IMR-90 (cell line): ENCODE data around the gene SPATA31E1. TPM values are rescaled to one million over a fixed set of nuclear protein-coding genes. Genes with fewer than 3 reads are reported as not detected.
"Not testable (repeated sequence)": the region's sequence is repeated elsewhere in the genome, so short reads cannot be mapped to it uniquely, and the experiment has no call there.

Experiments used
- ATAC-seq: fragments of 200-7000 bp; cut with Tn5 transposase; 2 replicates; pipeline ENCODE4 v1.9.1; 2020; ENCODE audit warnings: low read depth, mild to moderate bottlenecking, moderate library complexity
- BruUV-seq: library from RNA; stranded (reverse); fragments of 400-500 nt; replicated peaks from 2 replicates; lab custom pipeline; 2021; lab: Mats Ljungman, UMichigan
- CTCF ChIA-PET: fragments of 300-600 bp; formaldehyde crosslinking; extraction: SDS; loops from one replicate; lab custom pipeline; 2021; ENCODE audit warnings: antibody characterized with exemption; lab: Yijun Ruan, JAX
- POLR2A ChIA-PET: fragments of 300-600 bp; sonication (Branson Sonifier 250); formaldehyde crosslinking; loops from one replicate; lab custom pipeline; 2022; ENCODE audit warnings: antibody characterized with exemption; ENCODE audit not compliant: unreplicated experiment; lab: Charles Lee
- DNase-seq: peaks from one replicate; pipeline ENCODE4 v3.0.0; 2013
- H2AFZ ChIP-seq: replicated peaks from 2 replicates; pipeline ENCODE3; 2013; ENCODE audit warnings: low read length, mild to moderate bottlenecking; ENCODE audit not compliant: poor library complexity
- H2AK5ac ChIP-seq: 2 replicates; pipeline ENCODE4 v1.6.1; 2013; ENCODE audit warnings: low read depth, low read length, inconsistent platforms
- H2AK9ac ChIP-seq: replicated peaks from 2 replicates; pipeline ENCODE3; 2013; ENCODE audit warnings: mild to moderate bottlenecking, low read depth, low read length, moderate library complexity; ENCODE audit not compliant: poor library complexity
- H2BK120ac ChIP-seq: 2 replicates; pipeline ENCODE4 v1.6.1; 2013; ENCODE audit warnings: low read depth, low read length, inconsistent platforms
- H2BK15ac ChIP-seq: 3 replicates; pipeline ENCODE4 v1.6.1; 2013; ENCODE audit warnings: low read depth, low read length, inconsistent platforms
- H2BK20ac ChIP-seq: 2 replicates; pipeline ENCODE4 v1.6.1; 2013; ENCODE audit warnings: low read depth, mild to moderate bottlenecking, inconsistent platforms, low read length, moderate library complexity
- H2BK5ac ChIP-seq: 2 replicates; pipeline ENCODE4 v1.6.1; 2013; ENCODE audit warnings: mild to moderate bottlenecking, low read depth, low read length, inconsistent platforms; ENCODE audit not compliant: poor library complexity, severe bottlenecking
- H3K14ac ChIP-seq: replicated peaks from 2 replicates; pipeline ENCODE4 v1.6.1; 2013; ENCODE audit warnings: low read depth, low read length, inconsistent platforms
- H3K18ac ChIP-seq: 2 replicates; pipeline ENCODE4 v1.6.1; 2013; ENCODE audit warnings: low read depth, low read length, control low read depth
- H3K23ac ChIP-seq: 2 replicates; pipeline ENCODE4 v1.6.1; 2013; ENCODE audit warnings: low read depth, low read length, inconsistent platforms
- H3K27ac ChIP-seq: 2 replicates; pipeline ENCODE4 v1.5.1; 2013; ENCODE audit warnings: mild to moderate bottlenecking, control low read depth, low read length; ENCODE audit not compliant: insufficient read depth
- H3K27me3 ChIP-seq: 2 replicates; pipeline ENCODE4 v1.6.1; 2013; ENCODE audit warnings: low read length; ENCODE audit not compliant: control insufficient read depth, insufficient read depth
- H3K36me3 ChIP-seq: 2 replicates; pipeline ENCODE4 v1.6.1; 2013; ENCODE audit warnings: low read length, mixed read lengths; ENCODE audit not compliant: control insufficient read depth, insufficient read depth
- H3K4ac ChIP-seq: 2 replicates; pipeline ENCODE4 v1.6.1; 2013; ENCODE audit warnings: low read depth, low read length, inconsistent platforms
- H3K4me1 ChIP-seq: 2 replicates; pipeline ENCODE4 v1.6.1; 2013; ENCODE audit warnings: low read length, mixed read lengths; ENCODE audit not compliant: control insufficient read depth, insufficient read depth
- H3K4me2 ChIP-seq: 2 replicates; pipeline ENCODE4 v1.6.1; 2013; ENCODE audit warnings: low read depth, mild to moderate bottlenecking, control low read depth, low read length, moderate library complexity
- H3K4me3 ChIP-seq: 2 replicates; pipeline ENCODE4 v1.5.1; 2013; ENCODE audit warnings: low read depth, mild to moderate bottlenecking, control low read depth, low read length, moderate library complexity; ENCODE audit not compliant: insufficient read depth
- H3K56ac ChIP-seq: 2 replicates; pipeline ENCODE4 v1.6.1; 2013; ENCODE audit warnings: low read length, inconsistent platforms; ENCODE audit not compliant: insufficient read depth; ENCODE audit errors: extremely low read depth
- H3K79me1 ChIP-seq, 2 experiments: 2 replicates each; pipeline ENCODE4 v1.6.1; 2013; ENCODE audit warnings: low read length in 2 of 2, inconsistent platforms in 1 of 2, low read depth in 1 of 2
- H3K9ac ChIP-seq: 2 replicates; pipeline ENCODE4 v1.6.1; 2013; ENCODE audit warnings: low read depth, low read length, control low read depth
- H3K9me1 ChIP-seq: 2 replicates; pipeline ENCODE4 v1.6.1; 2013; ENCODE audit warnings: low read length, inconsistent platforms; ENCODE audit not compliant: insufficient read depth
- H3K9me3 ChIP-seq: 2 replicates; pipeline ENCODE4 v1.6.1; 2013; ENCODE audit warnings: low read length; ENCODE audit not compliant: control insufficient read depth, insufficient read depth
- H4K20me1 ChIP-seq: 2 replicates; pipeline ENCODE4 v1.6.1; 2013; ENCODE audit warnings: low read length, inconsistent platforms; ENCODE audit not compliant: insufficient read depth
- H4K5ac ChIP-seq: 2 replicates; pipeline ENCODE4 v1.6.1; 2013; ENCODE audit warnings: mild to moderate bottlenecking, low read depth, low read length, control low read depth
- H4K8ac ChIP-seq, 2 experiments: 2 replicates each; pipeline ENCODE4 v1.6.1; 2013; ENCODE audit warnings: low read depth in 2 of 2, low read length in 2 of 2, control low read depth in 1 of 2, inconsistent platforms in 1 of 2
- H4K91ac ChIP-seq: 2 replicates; pipeline ENCODE4 v1.6.1; 2013; ENCODE audit warnings: low read depth, low read length, inconsistent platforms; ENCODE audit not compliant: insufficient read depth
- WGBS, 2 experiments: methylation state at CpG; one replicate each; pipeline versions ENCODE4 v1.1.5 to v1.1.7; 2013; ENCODE audit warnings: missing lambda C conversion rate in 2 of 2; ENCODE audit not compliant: insufficient read length in 1 of 2; ENCODE audit errors: extremely low coverage in 2 of 2; 5-methylcytosine and 5-hydroxymethylcytosine counted together
- dilution Hi-C: fragments of 300-500 bp; cut with HindIII; formaldehyde crosslinking; loops from one replicate; pipeline ENCODE4 v1.14.3; 2018; ENCODE audit warnings: low sequenced_read_pairs; ENCODE audit not compliant: unreplicated experiment
- in situ Hi-C: fragments of 300-500 bp; cut with MboI; formaldehyde crosslinking; loops from 3 replicates; pipeline ENCODE4 v1.14.3; 2019; ENCODE audit warnings: low sequenced_read_pairs, inconsistent platforms, mixed read lengths
- intact Hi-C: fragments of 100-400 bp; cut with micrococcal nuclease; formaldehyde crosslinking; loops from 2 replicates; pipeline ENCODE4 v1.10.0; 2022
- polyA plus RNA-seq, 3 experiments: library from polyadenylated mRNA; depleted of rRNA; stranded (reverse); fragments of >200 nt; gene quantifications; 2 replicates each; pipeline ENCODE4 v1.2.3, GENCODE V29; 2012; ENCODE audit warnings: low replicate concordance in 1 of 3
- total RNA-seq: library from RNA; depleted of rRNA; stranded (reverse); fragments of >200 nt; gene quantifications from 2 replicates; pipeline ENCODE4 v1.2.3, GENCODE V29; 2012

Gene SPATA31E1
- total and polyA plus RNA-seq, 2 of the 4 experiments (the other 2 are of a cell fraction) = 0.03 TPM; not detected in 1

DNA sequence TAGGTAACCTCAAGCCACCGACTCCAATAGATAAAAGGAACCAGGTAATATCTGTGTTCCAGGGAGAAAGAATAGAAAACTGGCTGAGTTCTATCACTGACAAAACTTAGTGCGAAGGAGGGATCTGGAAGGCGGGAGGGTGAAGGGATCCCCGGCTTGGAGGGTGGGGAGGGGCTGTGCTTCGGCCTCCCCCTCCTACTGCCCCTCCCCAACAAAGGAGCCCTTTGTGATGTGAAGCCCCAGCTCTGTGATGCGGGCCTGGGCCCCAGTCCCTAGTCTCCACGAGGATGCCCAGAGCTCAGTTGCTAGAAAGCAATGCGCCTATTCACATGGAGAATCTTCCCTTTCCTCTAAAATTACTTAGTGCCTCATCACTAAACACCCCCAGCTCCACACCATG, 35.0 kb downstream of the SPATA31E1 start, which contains the start of gene SPATA31C1:
SPATA31C1 (plus strand) TSS at position 301 of the 400 bp plus-strand sequence.
- H2AFZ ChIP-seq, H4K20me1 ChIP-seq, DNase-seq, H4K5ac ChIP-seq, H3K4me1 ChIP-seq, H3K36me3 ChIP-seq, H4K8ac ChIP-seq, H2BK20ac ChIP-seq, BruUV-seq, H2AK5ac ChIP-seq, H3K56ac ChIP-seq, ATAC-seq, H4K91ac ChIP-seq, H2AK9ac ChIP-seq, H2BK120ac ChIP-seq, H3K23ac ChIP-seq, H3K27ac ChIP-seq, H3K9me3 ChIP-seq, H3K18ac ChIP-seq, H3K14ac ChIP-seq, H3K9ac ChIP-seq, dilution Hi-C loops, intact Hi-C loops, H3K79me1 ChIP-seq, POLR2A ChIA-PET, H3K4me3 ChIP-seq, H3K27me3 ChIP-seq, in situ Hi-C loops, H3K9me1 ChIP-seq, H3K4me2 ChIP-seq, CTCF ChIA-PET, H2BK5ac ChIP-seq, H2BK15ac ChIP-seq, H3K4ac ChIP-seq: not testable (repeated sequence)
- WGBS, 2 experiments = no CpG with 5 or more reads among the region's 8 CpGs

DNA sequence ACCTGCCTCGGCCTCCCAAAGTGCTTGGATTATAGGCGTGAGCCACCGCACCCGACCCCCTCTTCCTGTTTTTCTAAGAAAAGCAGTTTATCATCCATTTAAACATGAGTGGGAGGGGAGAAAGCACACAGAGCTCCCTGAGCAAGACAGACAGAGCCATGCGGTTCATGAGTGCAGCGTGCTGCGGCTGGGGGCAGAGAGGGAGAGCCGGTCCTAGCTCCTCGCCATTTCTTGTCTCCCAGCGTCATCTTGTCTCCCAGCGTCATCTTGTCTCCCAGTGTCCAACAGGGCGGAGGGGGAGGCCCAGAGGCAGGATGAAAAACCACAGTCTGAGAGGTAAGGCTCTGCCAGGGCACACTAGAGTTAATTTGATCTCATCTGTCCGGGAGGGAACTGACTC, 36.3 kb downstream of the SPATA31E1 start:
- H4K91ac ChIP-seq, H4K8ac ChIP-seq, H3K79me1 ChIP-seq, H4K5ac ChIP-seq, DNase-seq, H2AK5ac ChIP-seq, POLR2A ChIA-PET, H3K23ac ChIP-seq, CTCF ChIA-PET, H3K4me2 ChIP-seq, H3K9me1 ChIP-seq, H3K4me3 ChIP-seq, H3K36me3 ChIP-seq, ATAC-seq, H2AFZ ChIP-seq, H3K9me3 ChIP-seq, H2AK9ac ChIP-seq, H3K27me3 ChIP-seq, H3K14ac ChIP-seq, BruUV-seq, H2BK5ac ChIP-seq, H3K18ac ChIP-seq, in situ Hi-C loops, H3K9ac ChIP-seq, H2BK15ac ChIP-seq, intact Hi-C loops, H3K4me1 ChIP-seq, dilution Hi-C loops, H2BK20ac ChIP-seq, H3K4ac ChIP-seq, H2BK120ac ChIP-seq, H3K27ac ChIP-seq, H3K56ac ChIP-seq, H4K20me1 ChIP-seq: not testable (repeated sequence)
- no CpG with 5 or more reads among the region's 13 CpGs for WGBS, 2 experiments
